MCF 10A (cell line): ENCODE data around the gene NUP214. TPM values are rescaled to one million over a fixed set of nuclear protein-coding genes. Genes with fewer than 3 reads are reported as not detected.

Experiments used
- BruUV-seq: library from RNA; stranded (reverse); fragments of 400-500 nt; replicated peaks from 2 replicates; lab custom pipeline; 2021; lab: Mats Ljungman, UMichigan
- CTCF ChIA-PET: fragments of 300-600 bp; sonication (Branson Sonifier 250); formaldehyde crosslinking; extraction: SDS; loops from one replicate; lab custom pipeline; 2021; ENCODE audit warnings: antibody characterized with exemption, inconsistent platforms; lab: Yijun Ruan, JAX
- POLR2A ChIA-PET: fragments of 300-600, 350-650 bp; sonication (Branson Sonifier 250); formaldehyde crosslinking; extraction: SDS; loops from one replicate; lab custom pipeline; 2020; ENCODE audit warnings: antibody characterized with exemption, inconsistent platforms; lab: Yijun Ruan, JAX
- DNase-seq: peaks from one replicate; pipeline ENCODE4 v3.0.0-alpha.2; 2018; ENCODE audit not compliant: unreplicated experiment
- H3K27ac Mint-ChIP-seq: one replicate; pipeline ENCODE4 v1.8.0; 2022; ENCODE audit warnings: mild to moderate bottlenecking, low read depth, mixed read lengths; ENCODE audit not compliant: unreplicated experiment
- H3K27me3 Mint-ChIP-seq: one replicate; pipeline ENCODE4 v1.8.0; 2022; ENCODE audit warnings: mixed read lengths; ENCODE audit not compliant: insufficient read depth, unreplicated experiment
- H3K36me3 Mint-ChIP-seq: one replicate; pipeline ENCODE4 v1.8.0; 2022; ENCODE audit warnings: mild to moderate bottlenecking, moderate library complexity, mixed read lengths; ENCODE audit not compliant: insufficient read depth, unreplicated experiment
- H3K4me1 Mint-ChIP-seq: one replicate; pipeline ENCODE4 v1.8.0; 2022; ENCODE audit warnings: mixed read lengths; ENCODE audit not compliant: insufficient read depth, unreplicated experiment
- H3K4me3 Mint-ChIP-seq: one replicate; pipeline ENCODE4 v1.8.0; 2022; ENCODE audit warnings: mild to moderate bottlenecking, moderate library complexity, mixed read lengths; ENCODE audit not compliant: unreplicated experiment
- H3K9me3 Mint-ChIP-seq: one replicate; pipeline ENCODE4 v1.8.0; 2022; ENCODE audit warnings: mixed read lengths; ENCODE audit not compliant: unreplicated experiment
- intact Hi-C: fragments of 100-400 bp; cut with micrococcal nuclease; formaldehyde crosslinking; loops from 2 replicates; pipeline ENCODE4 v1.14.1; 2022
- total RNA-seq: library from RNA; stranded (reverse); gene quantifications from 2 replicates; pipeline ENCODE4 v1.2.3, GENCODE V29; 2022
- TF ChIP-seq, protein P1 (sequence below): fragments of 200-600 bp; IDR thresholded peaks from one replicate; pipeline ENCODE4 v1.8.0; 2022; ENCODE audit warnings: antibody characterized with exemption, mild to moderate bottlenecking; ENCODE audit not compliant: unreplicated experiment

The NUP214 gene
- total RNA-seq, 1 experiment from 2014 or later: 41.8 TPM

DNA sequence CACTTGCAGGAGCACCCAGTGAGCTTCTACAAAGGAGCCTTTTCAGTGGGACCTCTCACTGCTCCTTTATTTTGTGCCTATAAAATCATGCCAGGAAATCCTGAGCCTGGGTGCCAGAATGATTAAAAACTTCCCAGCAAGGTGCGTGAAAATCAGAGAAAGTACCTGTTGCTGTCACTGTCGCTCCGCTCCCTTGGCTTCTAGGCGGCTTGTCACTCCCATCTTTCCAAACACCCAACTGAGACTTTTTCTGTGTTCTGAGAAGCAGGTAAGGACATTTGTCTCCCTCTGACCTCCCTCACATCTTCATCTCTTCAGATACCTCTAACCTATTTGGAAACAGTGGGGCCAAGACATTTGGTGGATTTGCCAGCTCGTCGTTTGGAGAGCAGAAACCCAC, 97.1 kb downstream of the NUP214 start:
- TF ChIP-seq, protein P1, sequence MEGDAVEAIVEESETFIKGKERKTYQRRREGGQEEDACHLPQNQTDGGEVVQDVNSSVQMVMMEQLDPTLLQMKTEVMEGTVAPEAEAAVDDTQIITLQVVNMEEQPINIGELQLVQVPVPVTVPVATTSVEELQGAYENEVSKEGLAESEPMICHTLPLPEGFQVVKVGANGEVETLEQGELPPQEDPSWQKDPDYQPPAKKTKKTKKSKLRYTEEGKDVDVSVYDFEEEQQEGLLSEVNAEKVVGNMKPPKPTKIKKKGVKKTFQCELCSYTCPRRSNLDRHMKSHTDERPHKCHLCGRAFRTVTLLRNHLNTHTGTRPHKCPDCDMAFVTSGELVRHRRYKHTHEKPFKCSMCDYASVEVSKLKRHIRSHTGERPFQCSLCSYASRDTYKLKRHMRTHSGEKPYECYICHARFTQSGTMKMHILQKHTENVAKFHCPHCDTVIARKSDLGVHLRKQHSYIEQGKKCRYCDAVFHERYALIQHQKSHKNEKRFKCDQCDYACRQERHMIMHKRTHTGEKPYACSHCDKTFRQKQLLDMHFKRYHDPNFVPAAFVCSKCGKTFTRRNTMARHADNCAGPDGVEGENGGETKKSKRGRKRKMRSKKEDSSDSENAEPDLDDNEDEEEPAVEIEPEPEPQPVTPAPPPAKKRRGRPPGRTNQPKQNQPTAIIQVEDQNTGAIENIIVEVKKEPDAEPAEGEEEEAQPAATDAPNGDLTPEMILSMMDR: no peak
- BruUV-seq: no TSS peak
- no peak overlapping the region for H3K4me3 Mint-ChIP-seq
- CTCF ChIA-PET: interaction anchor here (1.2 kb wide), 1 partner anchor 114 kb away, joined by 3 read pairs; no protein-coding TSS in a partner anchor
- DNase-seq: no peak
- POLR2A ChIA-PET: interaction anchor here (0.7 to 1.1 kb wide), 2 partner anchors 33 to 113 kb away, joined by 3 to 4 read pairs; no protein-coding TSS in a partner anchor
- peaks cover 18% of the 10 kb centered on the region for H3K36me3 Mint-ChIP-seq
- H3K4me1 Mint-ChIP-seq: no peaks in the 10 kb centered on the region
- no peak overlapping the region for H3K27ac Mint-ChIP-seq
- intact Hi-C loops: no loop called here
- no peaks in the 10 kb centered on the region for H3K9me3 Mint-ChIP-seq
- no peaks in the 10 kb centered on the region for H3K27me3 Mint-ChIP-seq

DNA sequence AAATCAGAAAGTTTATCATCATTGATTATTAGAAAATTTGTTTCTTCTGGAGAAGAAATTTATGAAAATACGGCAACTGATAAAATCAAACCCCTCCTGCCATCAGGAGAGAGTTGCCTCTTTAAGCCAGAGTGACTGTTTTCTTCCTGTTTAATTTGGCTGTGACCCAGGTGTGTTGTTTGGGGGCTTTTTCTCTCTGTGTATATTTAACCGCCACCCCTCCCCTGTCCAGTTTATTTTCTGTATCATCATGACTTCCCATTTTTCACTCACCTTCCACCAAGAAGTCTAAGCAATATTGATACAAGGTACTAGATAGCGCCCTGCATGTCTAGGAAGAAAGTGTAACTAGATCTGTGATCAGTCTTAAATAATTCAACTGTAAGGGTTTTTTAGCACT, 100.8 kb downstream of the NUP214 start:
- BruUV-seq: no TSS peak
- POLR2A ChIA-PET: no interaction called here
- Mint-ChIP-seq H3K27me3 (no peaks in the 10 kb centered on the region), H3K9me3 (no peaks in the 10 kb centered on the region), H3K36me3 (peaks cover 50% of the 10 kb centered on the region), H3K4me1 (no peaks in the 10 kb centered on the region), H3K27ac (no peak overlapping the region), H3K4me3 (no peak overlapping the region)
- CTCF ChIA-PET: no interaction called here
- no peak for DNase-seq
- TF ChIP-seq, protein P1: no peak
- intact Hi-C loops: no loop called here

DNA sequence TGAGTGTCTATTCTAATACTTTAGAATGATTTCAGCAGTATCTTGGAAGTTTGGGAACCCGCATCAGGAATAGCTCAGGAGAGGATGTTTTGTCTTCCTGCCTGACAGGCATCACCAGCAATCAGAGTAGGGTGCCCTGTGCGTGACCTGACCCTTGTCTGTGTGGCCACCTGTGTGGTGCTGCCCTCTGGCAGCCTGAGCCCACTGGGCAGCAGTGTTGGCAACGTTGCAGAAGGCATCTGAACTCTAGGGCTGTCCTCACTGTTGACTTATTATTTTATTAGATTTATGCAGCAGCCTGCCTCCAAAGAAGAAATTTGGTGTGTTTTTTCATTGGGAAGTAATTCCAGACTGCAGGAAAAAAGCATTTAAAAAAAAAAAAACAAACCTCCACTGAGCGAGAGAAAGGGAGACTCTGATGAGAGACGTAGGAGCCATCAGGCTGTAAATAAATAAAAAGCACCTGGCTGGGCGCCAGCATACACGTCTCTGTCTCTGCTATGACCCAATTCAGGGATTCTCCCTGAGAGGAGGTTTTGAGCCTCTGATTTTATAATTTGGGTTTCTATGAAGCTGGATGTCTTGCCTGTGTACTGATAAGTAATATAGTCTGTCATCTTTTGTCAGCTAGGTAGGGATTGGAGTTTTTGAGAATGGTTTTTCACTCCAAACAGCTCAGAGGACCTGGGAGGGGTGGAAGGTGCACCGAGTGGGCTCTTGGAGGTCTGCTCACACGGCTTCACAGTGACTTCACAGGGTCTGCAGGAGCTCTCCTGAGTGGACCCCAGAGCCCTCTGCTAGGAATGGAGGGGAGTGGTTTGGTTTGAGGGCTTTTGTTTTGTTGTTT, 101.9 kb downstream of the NUP214 start:
- H3K4me3 Mint-ChIP-seq: no peak overlapping the region

DNA sequence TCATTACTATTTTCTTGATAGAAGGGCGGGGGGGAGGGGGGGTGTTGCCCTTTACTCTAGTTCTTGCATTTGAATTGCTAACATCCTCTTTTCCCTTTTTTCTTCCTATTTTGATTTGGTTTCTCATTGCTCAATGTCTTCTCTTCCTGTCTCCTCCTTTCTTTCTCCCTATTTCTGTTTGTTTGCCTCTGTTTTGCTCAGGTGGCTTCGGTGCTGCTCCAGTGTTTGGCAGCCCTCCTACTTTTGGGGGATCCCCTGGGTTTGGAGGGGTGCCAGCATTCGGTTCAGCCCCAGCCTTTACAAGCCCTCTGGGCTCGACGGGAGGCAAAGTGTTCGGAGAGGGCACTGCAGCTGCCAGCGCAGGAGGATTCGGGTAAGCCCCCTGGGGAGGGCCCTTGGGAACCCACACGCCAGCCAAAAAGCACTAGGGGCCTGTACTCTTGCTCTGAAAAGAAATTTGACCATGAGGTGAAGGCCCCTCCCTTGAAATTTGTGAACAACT, 102.6 kb downstream of the NUP214 start:
- CTCF ChIA-PET: no interaction called here
- H3K4me1 Mint-ChIP-seq: no peaks in the 10 kb centered on the region
- no peaks in the 10 kb centered on the region for H3K27me3 Mint-ChIP-seq
- H3K4me3 Mint-ChIP-seq: no peak overlapping the region
- no peaks in the 10 kb centered on the region for H3K9me3 Mint-ChIP-seq
- POLR2A ChIA-PET: no interaction called here
- peaks cover 64% of the 10 kb centered on the region for H3K36me3 Mint-ChIP-seq
- TF ChIP-seq, protein P1: no peak
- BruUV-seq: no TSS peak
- H3K27ac Mint-ChIP-seq: no peak overlapping the region
- DNase-seq: no peak
- intact Hi-C loops: no loop called here

More for the DNA sequence above, 101.9 kb downstream of the NUP214 start:
- no TSS peak for BruUV-seq
- H3K27ac Mint-ChIP-seq: no peak overlapping the region
- ChIA-PET POLR2A (interaction anchor here (0.9 kb wide), 1 partner anchor 14 kb away, joined by 3 read pairs; no protein-coding TSS in a partner anchor), CTCF (no interaction called here)
- TF ChIP-seq, protein P1: no peak
- no peaks in the 10 kb centered on the region for H3K4me1 Mint-ChIP-seq
- intact Hi-C loops: no loop called here
- DNase-seq: no peak
- H3K27me3 Mint-ChIP-seq: no peaks in the 10 kb centered on the region
- H3K36me3 Mint-ChIP-seq: peaks cover 61% of the 10 kb centered on the region
- no peaks in the 10 kb centered on the region for H3K9me3 Mint-ChIP-seq
